Measurements from ENCODE around the gene UBAP2.

UBAP2 gene

DNA sequence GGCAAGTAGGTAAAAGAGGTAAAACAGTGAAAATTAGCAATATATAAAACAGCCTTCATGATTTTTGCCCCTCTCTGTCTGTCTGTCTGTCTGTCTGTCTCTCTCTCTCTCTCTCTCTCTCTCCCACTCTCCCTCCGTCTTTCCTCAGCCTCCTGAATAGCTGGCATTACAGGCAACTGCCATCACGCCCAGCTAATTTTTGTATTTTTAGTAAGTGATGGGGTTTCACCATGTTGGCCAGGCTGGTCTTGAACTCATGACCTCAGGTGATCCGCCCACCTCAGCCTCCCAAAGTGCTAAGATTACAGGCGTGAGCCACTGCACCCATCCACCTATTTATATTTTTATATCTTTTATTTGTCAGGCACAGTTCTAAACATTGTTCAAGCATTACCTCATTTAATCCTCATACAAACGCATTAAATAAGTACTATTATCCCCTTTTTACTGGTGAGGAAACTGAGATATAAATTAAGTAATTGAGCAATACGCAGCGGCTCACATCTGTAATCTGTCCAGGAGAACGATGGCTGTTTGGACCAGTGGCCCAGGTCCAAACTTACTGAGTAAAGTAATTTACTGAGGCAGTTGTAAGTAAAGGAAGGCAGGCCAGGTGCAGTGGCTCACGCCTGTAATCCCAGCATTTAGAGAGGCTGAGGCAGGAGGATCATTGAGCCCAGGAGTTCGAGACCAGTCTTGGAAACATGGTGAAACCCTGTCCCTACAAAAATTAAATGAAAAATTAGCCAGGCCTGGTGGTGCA is 170.8 kb downstream of the UBAP2 start:
- no peak for TF ChIP-seq EZH2phosphoT487 (conservative IDR thresholded peaks at IDR 0.05; ENCODE audit: low read length)
- TF ChIP-seq CTCF (IDR thresholded peaks at IDR 0.05; ENCODE audit: insufficient read depth, low read length, poor library complexity, severe bottlenecking) = no peak
- H3K9ac ChIP-seq (ENCODE audit: low read length) = peak overlapping the region; percentile 38
- no peaks in the 10 kb centered on the region for H3K27me3 ChIP-seq (ENCODE audit: low read length)
- H3F3A ChIP-seq (ENCODE audit: insufficient read depth) = peaks cover 76% of the 10 kb centered on the region
- H3K79me2 ChIP-seq (ENCODE audit: insufficient read depth, low read length) = peaks cover 100% of the 10 kb centered on the region
- H2AFZ ChIP-seq (ENCODE audit: low read depth, low read length, severe bottlenecking) = no peak overlapping the region
- no peaks in the 10 kb centered on the region for H4K20me1 ChIP-seq (ENCODE audit: low read depth, low read length)
- no peaks in the 10 kb centered on the region for H3K36me3 ChIP-seq (ENCODE audit: low read length)
- H3K4me3 ChIP-seq (ENCODE audit: insufficient read depth, low read length, poor library complexity, severe bottlenecking) = no peak overlapping the region
- peak overlapping the region; percentile 44 for H3K4me2 ChIP-seq (ENCODE audit: low read depth, low read length, poor library complexity, severe bottlenecking)
- H3K9me2 ChIP-seq (replicated peaks; ENCODE audit: insufficient read depth, low read length) = no peaks in the 10 kb centered on the region
- H3K27ac ChIP-seq (ENCODE audit: low read depth, low read length) = peak overlapping the region; percentile 98
- no peaks in the 10 kb centered on the region for H3K9me3 ChIP-seq (ENCODE audit: insufficient read depth, low read length)
